ENCODE results near the gene BRIP1.

Gene BRIP1

DNA sequence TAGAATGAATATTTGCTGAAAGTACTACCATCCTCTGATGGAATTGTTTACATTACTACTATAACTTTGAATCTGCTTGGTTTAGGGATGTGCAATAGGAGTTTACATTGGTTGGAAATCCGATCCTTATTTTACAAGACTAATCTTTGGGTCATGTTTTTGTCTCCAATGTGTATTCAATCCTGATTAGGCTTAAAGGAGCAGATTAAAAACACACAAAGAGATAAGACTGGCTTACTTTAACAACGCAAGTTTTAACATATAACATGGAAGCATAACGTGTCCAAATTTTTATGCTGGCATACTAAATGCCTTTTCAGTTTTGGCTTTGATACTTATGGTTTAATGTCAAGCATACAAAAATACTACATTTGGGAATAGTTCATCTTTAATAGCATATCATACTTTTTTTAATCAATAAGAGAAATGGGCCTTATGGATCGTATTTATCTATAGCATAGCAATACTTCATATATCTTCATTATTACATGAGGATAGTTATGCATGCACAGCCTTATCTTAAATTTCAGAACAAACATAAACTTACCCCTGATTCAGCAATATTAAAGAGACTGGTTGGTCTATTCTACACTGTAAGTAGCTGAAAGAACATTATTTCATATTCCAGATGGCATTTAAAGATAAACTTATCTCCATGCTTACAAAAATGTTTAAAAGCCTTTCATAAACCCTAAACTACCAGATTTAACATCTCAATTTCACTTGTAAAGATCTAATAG, 202.4 kb downstream of the BRIP1 start:
- peak; percentile 91 for FAIRE-seq
- DNase-seq (ENCODE audit: insufficient read length, low spot score): no peak
- TF ChIP-seq, protein P1, sequence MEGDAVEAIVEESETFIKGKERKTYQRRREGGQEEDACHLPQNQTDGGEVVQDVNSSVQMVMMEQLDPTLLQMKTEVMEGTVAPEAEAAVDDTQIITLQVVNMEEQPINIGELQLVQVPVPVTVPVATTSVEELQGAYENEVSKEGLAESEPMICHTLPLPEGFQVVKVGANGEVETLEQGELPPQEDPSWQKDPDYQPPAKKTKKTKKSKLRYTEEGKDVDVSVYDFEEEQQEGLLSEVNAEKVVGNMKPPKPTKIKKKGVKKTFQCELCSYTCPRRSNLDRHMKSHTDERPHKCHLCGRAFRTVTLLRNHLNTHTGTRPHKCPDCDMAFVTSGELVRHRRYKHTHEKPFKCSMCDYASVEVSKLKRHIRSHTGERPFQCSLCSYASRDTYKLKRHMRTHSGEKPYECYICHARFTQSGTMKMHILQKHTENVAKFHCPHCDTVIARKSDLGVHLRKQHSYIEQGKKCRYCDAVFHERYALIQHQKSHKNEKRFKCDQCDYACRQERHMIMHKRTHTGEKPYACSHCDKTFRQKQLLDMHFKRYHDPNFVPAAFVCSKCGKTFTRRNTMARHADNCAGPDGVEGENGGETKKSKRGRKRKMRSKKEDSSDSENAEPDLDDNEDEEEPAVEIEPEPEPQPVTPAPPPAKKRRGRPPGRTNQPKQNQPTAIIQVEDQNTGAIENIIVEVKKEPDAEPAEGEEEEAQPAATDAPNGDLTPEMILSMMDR (IDR thresholded peaks at IDR 0.05; ENCODE audit: insufficient read depth, missing control alignments): no peak

DNA sequence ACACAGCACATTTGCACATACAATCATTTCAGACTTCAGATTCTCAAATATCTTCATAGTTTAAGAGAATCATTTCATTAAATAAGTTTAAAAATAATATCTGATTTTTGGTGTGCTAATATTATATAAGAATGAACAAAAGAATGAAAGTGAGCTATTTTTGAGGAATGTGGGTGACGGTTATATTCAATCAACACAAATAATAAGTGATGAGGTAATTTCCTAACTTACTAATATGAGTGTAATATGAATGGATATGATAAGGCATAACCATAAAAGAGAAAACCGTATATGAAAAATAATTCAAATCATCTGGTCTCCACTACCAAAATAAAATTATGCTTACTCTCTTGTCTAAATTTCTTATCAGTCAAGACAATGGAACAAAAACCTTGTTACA, 203.9 kb downstream of the BRIP1 start:
- FAIRE-seq: no peak
- TF ChIP-seq, protein P1 (IDR thresholded peaks at IDR 0.05; ENCODE audit: insufficient read depth, missing control alignments): no peak
- no peak for DNase-seq (ENCODE audit: insufficient read length, low spot score)

DNA sequence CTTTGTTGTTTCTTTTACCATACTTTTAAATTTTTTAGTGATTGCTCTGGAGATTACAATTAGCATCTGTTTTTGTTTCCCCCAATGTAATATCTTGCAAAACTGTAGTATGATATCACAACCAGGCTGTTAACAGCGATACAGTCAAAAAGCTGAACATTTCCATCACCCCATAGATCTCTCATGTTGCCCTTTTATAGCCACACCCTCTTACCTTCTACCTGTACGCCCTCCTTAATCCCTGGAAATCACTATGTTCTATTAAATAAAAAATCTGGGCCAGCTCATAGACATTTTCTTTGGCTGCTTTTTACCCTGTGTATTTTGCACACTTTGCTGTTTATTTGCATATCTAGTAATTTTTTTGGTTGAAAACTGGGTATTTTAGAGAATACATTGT, 205.1 kb downstream of the BRIP1 start:
- FAIRE-seq: no peak
- no peak for DNase-seq (ENCODE audit: insufficient read length, low spot score)
- TF ChIP-seq, protein P1 (IDR thresholded peaks at IDR 0.05; ENCODE audit: insufficient read depth, missing control alignments): no peak

DNA sequence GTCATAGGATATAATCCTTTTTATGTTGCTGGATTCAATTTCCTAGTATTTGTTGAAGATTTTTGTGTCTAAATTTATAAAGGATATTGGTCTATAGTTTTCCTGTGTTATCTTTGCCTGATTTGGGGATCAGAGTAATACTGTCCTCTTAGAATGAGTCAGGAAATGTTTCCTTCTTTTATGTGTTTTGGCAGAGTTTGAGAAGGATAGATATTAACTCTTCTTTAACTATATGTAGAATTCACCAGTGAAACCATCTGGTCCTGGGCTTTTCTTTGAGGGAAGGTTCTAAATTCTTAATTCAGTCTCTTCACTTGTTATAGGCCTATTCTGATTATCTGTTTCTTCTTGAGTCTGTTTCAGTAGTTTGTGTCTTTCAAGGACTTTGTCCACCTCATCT, 206.0 kb downstream of the BRIP1 start:
- DNase-seq (ENCODE audit: insufficient read length, low spot score): no peak
- FAIRE-seq: no peak
- TF ChIP-seq, protein P1 (IDR thresholded peaks at IDR 0.05; ENCODE audit: insufficient read depth, missing control alignments): no peak

DNA sequence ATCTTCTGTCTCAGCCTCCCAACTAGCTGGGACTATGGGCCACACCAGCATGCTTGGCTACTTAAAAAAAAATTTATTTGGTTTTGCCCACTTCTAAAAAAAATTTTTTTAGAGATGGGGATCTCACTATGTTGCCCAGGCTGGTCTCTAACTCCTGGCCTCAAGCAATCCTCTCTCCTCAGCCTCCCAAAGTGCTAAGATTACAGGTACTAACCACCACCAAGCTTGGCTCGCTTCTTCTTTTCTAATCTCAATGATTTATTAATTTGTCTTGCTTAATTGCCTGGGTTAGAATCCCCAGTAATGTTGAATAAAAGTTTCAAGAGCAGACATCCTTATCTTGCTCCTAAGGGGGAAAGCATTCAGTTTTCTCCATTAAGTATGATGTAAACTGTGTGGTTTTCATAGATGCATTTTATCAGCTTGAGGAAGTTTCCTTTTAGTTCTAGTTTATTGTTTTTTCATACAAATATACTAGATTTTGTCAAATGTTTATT, 206.6 kb downstream of the BRIP1 start:
- TF ChIP-seq, protein P1 (IDR thresholded peaks at IDR 0.05; ENCODE audit: insufficient read depth, missing control alignments): no peak
- no peak for FAIRE-seq
- DNase-seq (ENCODE audit: insufficient read length, low spot score): no peak

DNA sequence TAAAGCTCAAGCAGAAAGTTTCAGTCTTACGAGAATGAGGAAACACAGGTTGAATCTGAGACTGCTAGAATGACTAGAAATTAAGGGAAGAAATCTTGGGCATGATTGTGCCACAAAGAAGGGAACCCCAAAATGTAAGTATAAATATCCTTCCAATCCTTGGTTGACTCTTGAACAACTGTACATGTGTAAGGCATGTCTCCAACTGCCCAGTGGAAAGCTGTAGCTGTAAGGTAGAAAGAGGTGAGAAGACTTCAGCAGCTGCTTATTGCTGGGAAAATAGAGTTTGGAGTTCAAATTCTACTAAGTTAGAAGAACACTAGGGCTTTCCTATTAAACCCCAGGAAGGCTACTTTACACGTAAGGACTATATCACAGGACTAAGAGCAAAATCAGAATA, 212.6 kb downstream of the BRIP1 start:
- no peak for FAIRE-seq
- no peak for DNase-seq (ENCODE audit: insufficient read length, low spot score)
- TF ChIP-seq, protein P1 (IDR thresholded peaks at IDR 0.05; ENCODE audit: insufficient read depth, missing control alignments): no peak

DNA sequence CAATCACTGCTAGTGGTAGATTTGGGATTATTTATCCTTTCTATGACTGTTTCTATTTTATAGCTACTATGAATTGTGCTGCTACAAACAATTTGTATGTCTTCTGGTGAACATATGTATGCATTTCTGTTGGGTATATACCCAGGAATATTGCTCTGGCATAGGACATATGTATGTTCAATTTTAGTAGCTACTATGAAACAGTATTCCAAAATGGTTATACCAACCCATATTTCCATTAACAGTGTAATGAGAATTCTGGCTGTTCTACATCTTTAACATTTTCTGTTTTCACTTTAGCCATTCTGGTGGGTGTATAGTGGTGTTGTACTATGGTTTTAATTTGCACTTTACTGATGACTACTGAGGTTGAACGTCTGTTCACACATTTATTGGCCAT, 214.7 kb downstream of the BRIP1 start:
- FAIRE-seq: no peak
- TF ChIP-seq, protein P1 (IDR thresholded peaks at IDR 0.05; ENCODE audit: insufficient read depth, missing control alignments): no peak
- no peak for DNase-seq (ENCODE audit: insufficient read length, low spot score)
